Measurements from ENCODE around the gene SERGEF.

DNA sequence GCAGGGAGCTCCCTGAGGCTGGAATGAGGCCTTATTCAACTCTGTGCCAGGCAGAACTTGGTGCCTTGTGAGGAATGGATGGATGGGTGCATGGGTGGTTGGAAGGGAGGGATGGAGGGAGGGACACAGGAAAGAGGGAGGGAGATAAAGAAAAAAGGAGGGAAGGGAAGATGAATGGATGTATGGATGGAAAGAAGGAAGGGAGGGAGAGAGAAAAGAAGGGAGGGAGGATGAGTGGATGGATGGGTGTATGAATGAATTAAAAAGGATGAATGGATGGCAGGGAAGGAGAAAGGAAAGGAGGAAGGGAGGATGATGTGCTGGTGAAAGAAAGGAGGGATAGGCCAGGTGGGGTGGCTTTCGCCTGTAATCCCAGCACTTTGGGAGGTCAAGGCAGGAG, 243.6 kb downstream of the SERGEF start:
- no peak for TF ChIP-seq EZH2phosphoT487 (IDR thresholded peaks at IDR 0.05; ENCODE audit: insufficient read depth, low read depth)
- no peak for TF ChIP-seq EZH2 (IDR thresholded peaks at IDR 0.05; ENCODE audit: insufficient read depth, poor library complexity, severe bottlenecking)
